ENCODE results near the gene DNAJB4. TPM values are rescaled to one million over a fixed set of nuclear protein-coding genes. Genes with fewer than 3 reads are reported as not detected.

Gene DNAJB4
- total and polyA plus RNA-seq, 7 donors: 7.8 to 41.7 (median 29.6) TPM

DNA sequence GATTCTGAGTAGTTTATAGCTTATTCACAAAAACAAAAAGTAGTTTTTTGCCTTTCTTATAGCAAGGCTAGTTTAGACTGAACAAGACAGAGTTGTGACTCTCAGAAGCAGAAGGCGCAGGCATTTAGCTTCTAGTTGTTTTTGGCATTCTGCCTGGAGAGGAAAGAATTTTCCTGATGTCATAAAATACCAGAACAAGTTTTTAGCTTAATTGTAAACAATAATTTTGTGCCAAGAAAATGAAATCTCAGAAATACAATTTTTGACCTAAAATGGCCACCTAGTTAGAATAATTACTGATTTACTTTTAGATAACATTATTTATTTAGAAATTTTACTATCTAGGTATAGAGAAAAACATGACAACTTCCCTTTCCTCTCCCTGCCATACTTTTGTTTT lies 1.0 kb downstream of the DNAJB4 start:
- H3K27me3 ChIP-seq: no peaks in the 10 kb centered on the region
- 6 to 10% methylated on average over 1 of the region's 1 CpG for WGBS, 2 donors
- no peaks in the 10 kb centered on the region for H3K36me3 ChIP-seq
- intact Hi-C loops (cut with DNase I): no loop called here
- H3K27ac ChIP-seq: peak overlapping the region; percentile 86 to 89 (median 88)
- H3K9me3 ChIP-seq: no peaks in the 10 kb centered on the region
- peak overlapping the region; percentile 42 to 59 (median 57) for H3K4me3 ChIP-seq
- no peak for DNase-seq
- H3K4me1 ChIP-seq: peaks cover 0 to 60% (median 39%) of the 10 kb centered on the region in 4 donors
- TF ChIP-seq POLR2A (IDR thresholded peaks at IDR 0.05) (peak in 1 of 2 donors; percentile 42), POLR2AphosphoS5 (IDR thresholded peaks at IDR 0.05) (peak; percentile 45 to 85 (median 81)), EP300 (IDR thresholded peaks at IDR 0.05) (peak in 1 of 4 donors; percentile 16)
- TF ChIP-seq, protein P1, sequence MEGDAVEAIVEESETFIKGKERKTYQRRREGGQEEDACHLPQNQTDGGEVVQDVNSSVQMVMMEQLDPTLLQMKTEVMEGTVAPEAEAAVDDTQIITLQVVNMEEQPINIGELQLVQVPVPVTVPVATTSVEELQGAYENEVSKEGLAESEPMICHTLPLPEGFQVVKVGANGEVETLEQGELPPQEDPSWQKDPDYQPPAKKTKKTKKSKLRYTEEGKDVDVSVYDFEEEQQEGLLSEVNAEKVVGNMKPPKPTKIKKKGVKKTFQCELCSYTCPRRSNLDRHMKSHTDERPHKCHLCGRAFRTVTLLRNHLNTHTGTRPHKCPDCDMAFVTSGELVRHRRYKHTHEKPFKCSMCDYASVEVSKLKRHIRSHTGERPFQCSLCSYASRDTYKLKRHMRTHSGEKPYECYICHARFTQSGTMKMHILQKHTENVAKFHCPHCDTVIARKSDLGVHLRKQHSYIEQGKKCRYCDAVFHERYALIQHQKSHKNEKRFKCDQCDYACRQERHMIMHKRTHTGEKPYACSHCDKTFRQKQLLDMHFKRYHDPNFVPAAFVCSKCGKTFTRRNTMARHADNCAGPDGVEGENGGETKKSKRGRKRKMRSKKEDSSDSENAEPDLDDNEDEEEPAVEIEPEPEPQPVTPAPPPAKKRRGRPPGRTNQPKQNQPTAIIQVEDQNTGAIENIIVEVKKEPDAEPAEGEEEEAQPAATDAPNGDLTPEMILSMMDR (IDR thresholded peaks at IDR 0.05): no peak

DNA sequence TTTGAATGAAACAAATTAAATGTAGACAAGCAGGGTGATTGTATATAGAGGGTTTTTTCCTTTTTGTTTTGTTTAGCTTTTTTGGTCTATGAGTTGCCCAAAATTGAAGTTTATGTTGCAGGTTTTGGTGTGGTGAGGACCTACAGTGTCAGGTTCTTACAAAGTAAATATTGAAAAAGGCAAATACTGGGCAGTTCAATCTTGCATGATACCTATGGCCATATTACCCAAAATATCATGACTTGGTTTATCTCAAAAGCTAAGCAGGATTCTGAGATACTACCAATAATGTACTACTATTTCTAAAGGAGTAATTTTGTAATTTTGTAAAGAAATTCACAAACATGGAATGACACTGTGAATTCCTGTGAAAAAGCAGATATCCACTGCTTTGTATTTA lies 1.8 kb downstream of the DNAJB4 start:
- Histone ChIP-seq H3K9me3 (no peaks in the 10 kb centered on the region), H3K36me3 (no peaks in the 10 kb centered on the region), H3K27me3 (no peaks in the 10 kb centered on the region), H3K4me1 (peaks cover 0 to 64% (median 42%) of the 10 kb centered on the region in 4 donors), H3K27ac (peak overlapping the region; percentile 86 to 89 (median 88)), H3K4me3 (peak overlapping the region; percentile 42 to 59 (median 57))
- no peak for TF ChIP-seq POLR2A (IDR thresholded peaks at IDR 0.05)
- TF ChIP-seq POLR2AphosphoS5 (IDR thresholded peaks at IDR 0.05): no peak
- TF ChIP-seq, protein P1 (IDR thresholded peaks at IDR 0.05): no peak
- TF ChIP-seq EP300 (IDR thresholded peaks at IDR 0.05): no peak
- intact Hi-C loops (cut with DNase I): no loop called here
- DNase-seq: no peak

DNA sequence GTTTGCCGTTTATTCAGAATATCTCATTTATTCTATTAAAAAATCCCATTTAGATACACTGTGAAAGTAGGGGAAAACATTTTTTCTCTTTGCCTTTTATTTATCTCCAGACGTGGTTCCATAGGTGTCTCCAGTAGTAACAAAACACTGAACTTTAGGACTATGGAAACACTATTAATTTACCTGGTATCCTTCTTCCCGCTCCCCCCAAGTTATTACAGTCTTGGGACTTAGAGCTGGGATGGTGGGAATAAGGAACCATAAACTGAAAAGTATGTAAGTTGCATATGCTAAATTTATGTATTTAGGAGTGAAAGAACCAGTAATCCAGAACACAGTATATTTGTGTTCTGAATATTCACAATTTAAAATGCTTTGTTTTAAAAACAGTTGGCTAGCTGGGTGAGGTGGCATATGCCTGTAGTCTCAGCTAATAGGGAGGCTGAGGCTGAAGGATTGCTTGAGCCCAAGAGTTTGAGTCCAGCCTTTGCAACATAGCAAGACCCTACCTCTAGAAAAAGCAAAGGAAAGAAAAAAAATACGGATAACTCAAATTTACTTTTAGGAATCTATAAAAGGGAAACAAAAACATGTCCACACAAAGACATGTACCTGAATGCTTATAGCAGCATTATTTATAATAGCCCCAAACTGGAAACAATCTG lies 3.1 kb downstream of the DNAJB4 start:
- no peaks in the 10 kb centered on the region for H3K36me3 ChIP-seq
- peak overlapping the region in 3 of 4 donors; percentile 86 to 89 (median 87) for H3K27ac ChIP-seq
- H3K27me3 ChIP-seq: no peaks in the 10 kb centered on the region
- intact Hi-C loops (cut with DNase I): no loop called here
- H3K4me3 ChIP-seq: peak overlapping the region in 3 of 4 donors; percentile 56 to 59 (median 58)
- WGBS, 2 donors: 92% methylated on average over 4 of the region's 4 CpGs
- no peaks in the 10 kb centered on the region for H3K9me3 ChIP-seq
- no peak for TF ChIP-seq EP300 (IDR thresholded peaks at IDR 0.05)
- peaks cover 0 to 60% (median 42%) of the 10 kb centered on the region in 4 donors for H3K4me1 ChIP-seq
- no peak for DNase-seq

DNA sequence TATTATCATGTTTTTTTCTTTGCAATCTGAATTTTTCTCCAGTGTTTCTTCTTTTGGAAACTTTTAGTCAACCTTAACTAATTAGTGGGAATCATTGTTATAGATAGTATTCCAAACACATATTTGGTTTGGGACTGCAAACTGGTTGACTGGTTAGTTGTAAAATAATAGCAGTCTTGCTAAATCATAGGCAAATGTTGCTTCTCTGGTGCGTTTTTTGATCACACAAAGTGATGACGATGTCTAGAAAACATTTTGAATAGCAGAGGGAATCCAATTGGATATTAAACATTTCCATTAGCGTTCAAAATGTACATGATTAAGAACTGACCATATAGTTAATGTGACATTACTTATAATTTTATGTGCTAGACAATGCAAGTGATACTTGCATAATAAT lies 4.5 kb downstream of the DNAJB4 start:
- TF ChIP-seq EP300 (IDR thresholded peaks at IDR 0.05): no peak
- no peak for TF ChIP-seq POLR2AphosphoS5 (IDR thresholded peaks at IDR 0.05)
- TF ChIP-seq, protein P1 (IDR thresholded peaks at IDR 0.05): no peak
- TF ChIP-seq POLR2A (IDR thresholded peaks at IDR 0.05): no peak
- intact Hi-C loops (cut with DNase I): no loop called here
- H3K27me3 ChIP-seq: no peaks in the 10 kb centered on the region

DNA sequence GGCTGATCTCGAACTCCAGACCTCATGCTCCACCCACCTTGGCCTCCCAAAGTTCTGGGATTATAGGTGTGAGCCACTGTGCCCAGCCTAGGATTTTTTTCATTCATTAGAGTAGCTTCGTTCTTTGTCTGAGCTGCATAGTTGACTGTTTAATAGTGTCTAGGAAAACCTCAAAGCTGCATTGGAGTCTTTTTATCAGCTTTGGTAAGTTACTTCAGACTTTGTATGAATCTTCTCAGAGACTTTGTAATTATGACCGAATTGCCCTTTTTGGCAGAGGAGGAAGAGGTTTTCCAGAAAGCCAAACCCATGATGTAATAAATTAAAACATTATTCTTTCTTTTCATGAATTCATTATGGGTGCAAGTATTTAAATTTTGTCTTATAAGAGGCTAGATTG lies 5.1 kb downstream of the DNAJB4 start:
- peaks cover 0 to 55% (median 42%) of the 10 kb centered on the region in 4 donors for H3K4me1 ChIP-seq
- DNase-seq: no peak
- TF ChIP-seq POLR2AphosphoS5 (IDR thresholded peaks at IDR 0.05): no peak
- TF ChIP-seq POLR2A (IDR thresholded peaks at IDR 0.05): no peak
- no peak for TF ChIP-seq EP300 (IDR thresholded peaks at IDR 0.05)
- TF ChIP-seq, protein P1 (IDR thresholded peaks at IDR 0.05): no peak
- H3K36me3 ChIP-seq: peaks cover 0 to 19% (median 8%) of the 10 kb centered on the region in 4 donors
- peak overlapping the region; percentile 13 to 89 (median 24) for H3K27ac ChIP-seq
- H3K4me3 ChIP-seq: peak overlapping the region in 1 of 4 donors; percentile 4
- intact Hi-C loops (cut with DNase I): no loop called here
- H3K9me3 ChIP-seq: no peaks in the 10 kb centered on the region
- H3K27me3 ChIP-seq: no peaks in the 10 kb centered on the region
- 87 to 90% methylated on average over 3 of the region's 3 CpGs for WGBS, 2 donors

More for the DNA sequence above, 4.5 kb downstream of the DNAJB4 start:
- Histone ChIP-seq H3K4me1 (peaks cover 0 to 50% (median 39%) of the 10 kb centered on the region in 4 donors), H3K36me3 (peaks cover 0 to 14% (median 3%) of the 10 kb centered on the region in 4 donors), H3K4me3 (peak overlapping the region in 1 of 4 donors; percentile 58), H3K9me3 (no peaks in the 10 kb centered on the region), H3K27ac (peak overlapping the region in 3 of 4 donors; percentile 16 to 89 (median 33))
- DNase-seq: no peak
- WGBS, 2 donors: 94% methylated on average over 3 of the region's 3 CpGs
